ENCODE results near the gene UBXN11.

- TF ChIP-seq POLR2A (IDR thresholded peaks at IDR 0.05): no peak
- TF ChIP-seq CTCF (IDR thresholded peaks at IDR 0.05): no peak
- no peak for TF ChIP-seq POLR2AphosphoS5 (IDR thresholded peaks at IDR 0.05)
- TF ChIP-seq EP300 (IDR thresholded peaks at IDR 0.05; ENCODE audit: low read depth): no peak
Measured at GRCh38 chr1:26317146-26317545, 10.7 kb upstream of the UBXN11 start.
